Suppressor macrophage (primary cell): ENCODE measurements around the gene BEGAIN.

Experiments
- DNase-seq, 4 experiments: peaks; one replicate each; pipeline ENCODE4 v3.0.0-alpha.2; 2020 to 2022
- total RNA-seq, 17 experiments: gene quantifications; one replicate each; lab custom pipeline; 2026; ENCODE audit warnings: mixed read lengths in 6 of 17, inconsistent platforms in 3 of 17; lab: John Stamatoyannopoulos, UW

The BEGAIN gene, protein sequence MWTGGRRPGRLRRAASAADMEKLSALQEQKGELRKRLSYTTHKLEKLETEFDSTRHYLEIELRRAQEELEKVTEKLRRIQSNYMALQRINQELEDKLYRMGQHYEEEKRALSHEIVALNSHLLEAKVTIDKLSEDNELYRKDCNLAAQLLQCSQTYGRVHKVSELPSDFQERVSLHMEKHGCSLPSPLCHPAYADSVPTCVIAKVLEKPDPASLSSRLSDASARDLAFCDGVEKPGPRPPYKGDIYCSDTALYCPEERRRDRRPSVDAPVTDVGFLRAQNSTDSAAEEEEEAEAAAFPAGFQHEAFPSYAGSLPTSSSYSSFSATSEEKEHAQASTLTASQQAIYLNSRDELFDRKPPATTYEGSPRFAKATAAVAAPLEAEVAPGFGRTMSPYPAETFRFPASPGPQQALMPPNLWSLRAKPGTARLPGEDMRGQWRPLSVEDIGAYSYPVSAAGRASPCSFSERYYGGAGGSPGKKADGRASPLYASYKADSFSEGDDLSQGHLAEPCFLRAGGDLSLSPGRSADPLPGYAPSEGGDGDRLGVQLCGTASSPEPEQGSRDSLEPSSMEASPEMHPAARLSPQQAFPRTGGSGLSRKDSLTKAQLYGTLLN
- total RNA-seq, result 0.14 to 3.9 (median 0.66) reads per million in 17 experiments

DNA sequence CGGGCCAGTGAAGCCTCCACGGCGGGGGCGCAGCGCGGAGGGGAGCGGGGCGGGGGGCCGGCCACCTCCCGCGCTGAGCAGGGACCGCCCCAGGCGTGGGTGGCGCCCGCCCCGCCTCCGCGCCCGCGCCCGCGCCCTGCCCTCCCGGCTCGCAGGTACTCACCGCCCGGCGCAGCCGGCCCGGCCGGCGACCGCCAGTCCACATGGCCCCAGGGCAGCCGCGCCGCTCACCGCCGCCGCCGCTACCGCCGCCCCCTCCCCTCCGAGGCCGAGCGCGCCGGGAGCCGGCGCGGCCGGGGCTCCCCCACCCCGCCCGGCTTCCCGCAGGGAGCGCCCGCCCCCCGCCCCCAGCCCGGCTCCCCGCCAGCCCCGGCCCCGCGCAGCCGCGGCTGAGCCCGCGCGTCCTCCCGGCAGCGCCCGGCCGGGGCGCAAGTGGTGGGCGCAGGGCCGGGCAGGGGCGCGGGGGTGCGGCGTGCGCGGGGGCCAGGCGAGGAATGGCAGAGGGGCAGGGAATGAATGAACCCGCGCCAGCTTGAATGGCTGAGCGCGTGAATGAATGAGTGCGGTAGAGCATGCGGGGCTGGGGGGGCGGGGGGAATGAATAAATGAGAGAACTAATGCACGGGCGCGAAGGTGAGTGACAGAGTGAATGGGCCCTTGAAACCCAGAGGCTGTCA, at the start of gene BEGAIN:
Gene BEGAIN, minus strand, starts transcription at position 332 of the 677 bp plus-strand sequence. Its CDS starts 127 bp downstream, at position 205.
- no peak for DNase-seq

DNA sequence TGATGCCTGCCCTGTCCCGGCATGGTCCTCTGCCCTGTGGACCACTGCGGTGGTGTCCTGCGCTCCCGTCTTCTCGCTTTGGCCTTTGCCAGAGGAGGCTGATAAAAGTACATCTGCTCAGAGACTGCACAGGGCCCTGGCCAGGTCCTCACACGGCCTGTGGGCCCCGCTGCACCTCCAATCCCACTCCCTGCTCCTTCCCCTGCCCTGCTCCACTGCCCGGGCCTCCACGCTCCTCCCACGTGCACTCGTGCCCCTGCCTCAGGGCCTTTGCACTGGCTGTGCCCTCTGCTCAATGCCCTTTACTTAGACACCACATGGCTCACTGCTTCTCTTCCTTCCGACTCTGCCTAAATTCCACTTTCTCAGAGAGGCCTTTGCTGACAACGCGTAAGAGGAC, 49.3 kb upstream of the BEGAIN start:
- no peak for DNase-seq

DNA sequence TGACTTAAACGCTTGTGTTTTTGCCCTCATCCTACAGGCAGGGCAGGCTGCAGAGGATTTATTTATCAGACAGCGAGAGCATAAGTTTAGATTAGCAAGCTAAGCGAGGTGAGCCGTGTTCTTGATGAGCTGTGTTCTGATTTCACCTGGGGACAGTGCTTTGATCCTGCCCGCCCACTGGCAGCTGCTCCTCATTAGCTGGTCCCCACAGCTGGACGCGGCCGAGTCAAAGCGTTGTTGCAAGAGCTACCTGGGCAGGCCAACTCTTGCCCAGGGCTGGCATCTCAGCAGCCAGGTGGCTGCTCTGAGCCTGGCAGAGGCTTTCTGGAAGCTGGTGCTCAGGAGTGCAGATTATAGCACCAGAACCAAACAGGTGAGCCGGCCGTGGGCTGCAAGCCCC, 46.8 kb upstream of the BEGAIN start:
- no peak for DNase-seq

DNA sequence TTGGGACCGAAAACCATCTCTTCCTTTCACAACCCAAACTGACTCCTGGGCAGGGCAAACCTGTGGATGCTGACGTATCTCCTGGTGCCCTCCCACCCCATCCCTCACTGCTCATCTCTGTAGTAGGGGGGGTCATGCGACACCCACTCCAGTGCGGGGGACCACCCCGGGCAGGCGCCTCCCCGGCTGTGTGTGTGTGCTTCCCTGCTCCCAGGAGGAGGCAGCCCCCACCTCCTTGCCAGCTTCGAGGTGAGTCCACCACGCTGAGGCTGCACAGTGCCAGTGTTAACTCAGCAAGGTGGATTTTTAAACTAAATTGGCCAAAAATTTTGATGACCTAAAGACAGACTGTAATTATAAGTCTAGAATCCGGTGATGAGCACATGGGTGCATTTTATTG, 46.2 kb upstream of the BEGAIN start:
- DNase-seq, result no peak

DNA sequence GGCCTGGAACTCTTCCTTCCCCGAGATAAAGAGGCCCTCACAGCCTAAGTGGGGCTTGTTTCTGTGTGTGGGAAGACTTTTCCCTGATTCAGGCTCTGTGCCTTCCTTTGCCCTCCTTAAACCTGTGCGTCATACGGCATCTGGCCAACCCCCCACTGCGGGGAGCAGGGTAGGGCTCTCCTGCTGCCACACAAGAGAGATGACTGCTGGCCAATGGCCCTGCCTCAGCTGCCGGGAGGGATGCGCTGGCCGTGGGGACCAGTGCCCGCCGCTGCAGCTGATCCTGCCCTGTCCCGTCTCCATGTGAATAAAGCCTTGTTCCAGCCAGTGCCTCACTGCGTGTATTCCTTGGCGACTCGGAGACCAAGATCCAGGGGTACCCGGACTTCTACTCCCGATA, 42.5 kb upstream of the BEGAIN start:
- no peak for DNase-seq

DNA sequence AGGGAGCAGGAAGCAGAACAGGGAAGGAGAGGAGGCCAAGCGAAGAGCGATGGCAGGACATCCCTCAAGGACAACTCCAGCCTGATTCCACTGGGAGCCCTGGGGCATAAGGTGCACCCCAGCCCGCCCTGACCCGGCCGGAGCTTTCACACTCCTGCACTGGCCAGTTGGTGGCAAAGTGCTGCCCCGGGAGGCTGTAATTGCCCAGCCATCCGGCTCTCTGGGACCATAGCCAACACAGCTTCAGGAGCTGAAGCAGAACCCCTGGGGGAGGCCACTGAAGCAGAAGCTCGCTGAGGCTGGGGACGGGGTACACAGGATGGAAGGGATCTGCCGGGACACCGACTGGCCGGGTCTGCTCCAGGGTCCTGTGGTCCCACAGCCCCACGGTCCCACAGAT, 41.9 kb upstream of the BEGAIN start:
- no peak for DNase-seq

DNA sequence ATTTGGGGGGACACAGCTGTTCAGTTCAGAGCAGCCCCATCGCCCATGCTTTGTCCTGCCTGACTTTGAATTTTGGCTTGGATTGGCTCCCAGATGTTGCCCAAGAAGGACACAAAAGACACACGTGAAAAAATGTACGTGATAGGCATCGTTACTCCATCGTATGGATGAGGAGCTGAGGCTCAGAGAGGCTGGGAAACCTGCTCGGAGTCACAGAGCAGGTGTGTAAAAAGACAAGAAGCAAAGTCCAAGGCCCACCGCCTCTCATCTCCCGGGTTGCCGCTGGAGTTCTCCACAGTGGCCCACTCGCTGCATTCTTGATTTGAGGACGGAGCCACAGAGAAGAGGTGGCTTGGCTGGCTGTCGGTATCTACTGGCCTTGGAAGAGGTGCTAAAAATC, 41.0 kb upstream of the BEGAIN start:
- no peak for DNase-seq

DNA sequence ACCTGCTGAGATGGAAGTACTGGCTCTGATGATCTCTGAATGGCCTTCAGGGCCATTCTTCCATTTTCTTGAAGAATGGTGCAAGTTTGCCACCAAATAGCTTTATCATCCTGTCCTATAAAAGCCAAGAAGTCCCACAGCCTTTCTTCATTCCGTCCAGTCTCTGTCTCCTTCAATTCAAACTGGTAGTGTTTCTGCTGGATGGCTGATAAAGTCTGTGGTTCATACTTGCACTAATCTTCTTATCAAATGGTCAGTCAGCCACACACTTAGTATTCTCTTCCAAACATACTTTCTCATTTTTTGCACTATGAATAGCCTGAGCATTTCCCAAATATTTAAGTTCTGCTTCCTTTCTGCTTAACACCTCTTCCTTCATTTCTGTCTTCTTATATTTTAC, 39.4 kb upstream of the BEGAIN start:
- DNase-seq, result no peak

DNA sequence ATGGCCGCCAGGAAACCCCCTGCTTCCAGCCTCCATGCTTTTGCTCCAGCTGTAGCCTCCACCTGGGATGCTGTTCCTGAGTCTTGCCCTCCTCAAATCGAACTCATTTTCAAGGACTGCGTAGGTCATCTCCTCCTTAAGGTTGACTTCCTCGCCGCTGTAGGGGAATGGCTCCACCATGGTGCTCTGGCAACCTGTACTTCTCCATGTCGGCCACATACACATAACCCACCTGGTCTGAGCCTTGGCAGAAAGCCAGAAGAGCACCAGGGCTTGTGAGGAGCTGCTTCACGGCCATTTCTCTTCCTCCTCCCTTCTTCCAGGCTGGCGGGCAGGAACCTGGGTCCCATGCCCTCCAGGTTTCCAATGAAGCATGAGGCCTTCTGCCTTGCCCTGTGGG, 36.7 kb upstream of the BEGAIN start:
- no peak for DNase-seq

DNA sequence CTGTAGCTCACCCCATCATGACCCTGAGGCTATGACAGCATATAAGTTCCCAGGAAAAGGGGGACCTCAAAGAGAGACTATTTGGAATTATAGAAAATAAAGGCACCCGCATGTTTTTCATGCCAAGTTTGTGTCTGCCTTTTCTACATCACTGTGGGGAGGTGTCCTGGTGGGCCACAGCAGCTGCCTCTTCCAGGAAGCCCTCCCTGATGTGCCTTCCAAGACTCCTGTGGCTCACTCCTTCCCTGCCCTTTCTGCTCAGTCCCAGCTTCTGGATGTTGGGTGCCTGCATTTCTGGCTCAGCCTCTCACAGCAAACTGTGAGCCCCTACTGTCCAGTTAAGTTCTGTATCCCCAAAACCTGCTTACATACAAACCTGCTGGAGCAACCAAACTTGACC, 36.3 kb upstream of the BEGAIN start:
- no peak for DNase-seq

DNA sequence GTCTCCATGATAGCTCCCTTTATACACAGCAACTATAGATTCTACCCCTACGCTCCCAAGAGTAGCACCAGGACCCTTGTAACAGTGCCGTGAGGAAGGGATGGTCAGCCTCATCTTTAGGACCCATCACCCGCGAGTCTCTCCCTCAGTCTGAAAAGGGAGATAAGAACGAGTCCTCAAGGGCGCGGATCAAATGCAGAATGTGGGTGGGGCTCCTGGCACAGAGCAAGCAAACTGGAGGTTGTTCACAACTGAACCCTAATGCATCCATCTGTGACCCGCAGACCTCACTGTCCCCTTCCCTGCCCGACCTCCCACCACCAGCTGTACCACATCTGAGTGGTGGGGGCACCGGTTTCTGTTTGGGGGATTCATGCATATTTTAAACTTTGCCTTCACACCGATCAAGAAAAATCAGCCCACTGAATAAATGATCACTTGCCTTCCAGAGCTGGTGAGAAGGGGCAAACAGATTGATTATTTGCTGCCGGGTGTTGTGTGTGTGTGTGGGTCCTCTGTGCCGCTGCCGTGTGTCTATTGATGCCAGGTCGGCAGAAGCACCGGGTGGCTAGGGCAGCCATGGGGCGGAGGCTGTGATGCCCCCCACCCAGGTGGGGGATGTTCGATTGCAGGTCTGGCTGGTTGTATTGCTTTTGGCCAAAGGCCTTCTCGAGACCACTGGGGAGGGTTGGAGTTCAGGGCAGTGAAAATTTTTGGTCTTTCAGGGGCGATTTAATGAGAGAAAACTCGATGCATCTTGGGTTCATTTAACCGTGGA, 35.7 kb upstream of the BEGAIN start:
- no peak for DNase-seq

DNA sequence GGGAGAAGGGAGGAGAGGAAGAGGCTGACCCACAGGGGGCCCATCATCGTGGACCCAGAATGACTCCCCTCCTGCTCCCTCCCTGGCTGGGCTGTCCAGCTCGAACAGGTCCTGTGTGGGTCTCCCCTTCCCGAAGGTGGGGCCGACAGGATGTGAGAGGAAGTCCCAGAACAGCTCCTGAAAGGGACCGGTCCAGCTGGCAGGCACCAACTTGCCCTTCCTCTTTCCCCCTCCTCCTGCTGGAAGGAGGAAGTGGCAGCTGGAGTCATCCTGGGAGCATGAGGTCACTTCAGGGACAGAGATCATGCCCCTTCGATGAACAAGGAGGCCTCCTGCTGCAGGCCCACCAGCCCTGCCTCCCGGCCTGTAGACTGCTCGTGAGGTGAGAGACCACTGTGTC, 35.0 kb upstream of the BEGAIN start:
- DNase-seq, result peak; percentile 75 to 87 (median 86)

DNA sequence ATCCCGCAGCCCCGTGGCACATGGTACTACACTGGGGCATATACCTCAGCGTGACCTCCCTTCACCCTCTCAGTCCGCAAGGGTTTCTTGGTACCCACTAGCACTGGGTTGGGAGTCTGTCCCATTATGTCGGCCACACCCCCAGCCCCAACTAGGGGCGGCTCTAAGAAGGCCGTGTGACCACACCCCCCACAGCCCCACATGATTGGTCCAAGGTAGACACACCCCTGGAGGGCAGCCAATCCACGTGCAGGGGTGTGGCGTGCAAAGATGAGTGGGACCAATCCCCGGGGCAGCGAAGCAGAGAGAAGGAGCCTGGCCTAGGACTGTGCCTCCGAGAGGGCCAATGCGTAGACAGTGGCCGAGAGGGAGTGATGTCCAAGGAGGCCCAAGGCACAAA, 34.6 kb upstream of the BEGAIN start:
- DNase-seq, result no peak

DNA sequence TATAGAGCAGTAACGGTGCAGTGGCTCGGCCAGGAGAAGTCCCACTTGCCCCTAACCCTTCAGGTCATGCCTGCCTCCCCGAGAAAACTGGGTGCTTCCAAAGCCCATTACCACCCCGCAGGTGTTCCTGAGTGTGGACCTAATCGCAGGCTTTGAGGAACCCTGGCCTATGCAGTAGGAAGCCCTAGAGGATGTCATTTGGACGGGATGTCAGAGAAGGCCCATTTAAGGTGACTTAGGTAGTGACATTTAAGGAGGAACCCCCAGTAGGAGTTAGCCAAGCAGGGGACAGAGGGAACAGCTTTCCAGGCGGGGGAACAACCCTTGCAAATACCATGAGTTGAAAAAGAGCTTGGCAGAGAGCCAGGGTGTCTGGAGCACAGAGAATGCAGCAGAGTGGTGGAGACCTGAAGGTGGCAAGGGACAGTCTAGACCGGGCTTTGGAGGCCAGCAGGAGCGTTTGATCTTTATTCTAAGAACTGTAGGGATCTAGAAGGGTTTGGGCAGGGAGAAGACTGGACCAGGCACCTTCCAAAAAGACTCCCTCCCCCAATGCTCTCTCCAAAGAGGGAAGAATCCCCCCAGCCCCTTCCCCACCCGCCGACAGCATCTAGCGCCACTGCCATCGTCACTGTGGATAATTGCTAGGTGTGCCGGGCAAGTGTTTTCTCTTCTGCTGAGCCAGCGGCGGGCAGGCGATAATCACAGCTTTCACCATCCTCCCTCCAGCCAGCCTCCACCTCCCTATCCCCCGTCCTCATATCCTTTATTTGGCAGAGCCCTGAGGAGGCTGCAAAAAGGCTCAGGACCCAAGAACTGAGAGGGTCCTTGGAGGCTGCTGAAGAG, 33.3 kb upstream of the BEGAIN start:
- DNase-seq, result no peak

DNA sequence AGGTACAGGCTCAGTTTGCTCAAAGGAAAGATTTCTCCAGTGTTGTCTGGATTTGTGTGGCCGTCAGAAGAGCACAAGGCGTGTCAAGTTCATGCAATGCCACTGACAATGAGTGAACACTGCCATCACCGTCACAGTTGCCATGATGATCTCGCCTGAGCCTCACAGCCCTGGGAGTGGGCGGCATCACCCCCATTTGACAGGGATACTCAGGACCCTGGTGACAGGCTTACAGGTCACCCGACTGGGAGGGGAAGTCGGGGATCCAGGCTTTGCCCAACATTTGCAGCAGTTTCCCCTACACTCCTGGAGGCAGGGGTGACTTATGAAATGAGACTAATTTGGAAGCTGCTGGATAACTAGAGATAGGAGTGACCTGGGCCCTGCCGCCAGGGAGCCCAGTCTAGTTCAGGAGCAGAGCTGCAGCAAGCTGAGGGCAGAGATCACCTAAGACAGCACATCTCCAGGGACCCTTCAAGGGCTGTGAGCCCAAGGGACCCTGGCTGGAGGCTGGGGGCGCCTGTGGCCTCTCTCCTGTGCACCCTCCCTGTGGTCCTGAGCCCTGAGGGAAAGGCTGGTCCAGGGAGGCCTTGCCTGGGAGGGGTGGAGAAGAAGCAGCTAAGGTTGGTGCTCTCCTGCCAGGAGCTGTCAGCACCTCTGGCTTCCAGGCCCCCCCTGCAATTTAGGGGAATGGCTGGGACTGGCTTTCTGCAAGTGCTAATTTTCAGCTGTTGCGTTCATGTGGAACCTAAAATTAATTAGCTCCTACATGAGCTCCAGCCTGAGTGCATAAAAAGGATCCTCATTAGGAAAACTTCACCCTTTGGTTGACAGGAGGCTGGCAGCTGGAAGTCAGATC, 32.4 kb upstream of the BEGAIN start:
- DNase-seq, result peak; percentile 78 to 93 (median 84)

DNA sequence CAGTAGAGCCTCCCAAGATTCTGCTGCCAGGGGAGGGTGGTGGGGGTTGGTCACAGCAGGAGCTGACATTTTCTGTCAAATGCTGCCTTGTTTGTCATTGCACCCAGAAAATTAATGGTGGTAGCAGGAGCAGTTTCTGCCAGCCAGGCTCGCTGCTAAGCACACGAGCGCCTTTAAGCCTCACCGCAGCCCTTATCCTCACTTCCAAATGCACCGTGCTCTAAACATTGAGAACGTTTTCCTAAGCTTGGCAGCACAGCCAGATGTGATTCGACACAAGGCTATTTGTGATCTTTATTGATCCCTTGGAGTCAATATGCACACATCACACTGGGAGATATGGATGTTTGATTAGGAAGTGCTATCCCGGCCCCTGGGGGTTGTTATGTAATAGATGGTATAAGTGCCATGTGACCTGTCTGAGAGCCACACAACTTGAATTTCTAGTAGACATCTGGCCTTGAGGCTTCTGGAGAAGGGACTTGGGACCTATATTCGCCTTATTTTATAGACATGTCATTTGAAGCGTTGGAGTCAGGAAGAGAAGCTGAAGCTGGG, 31.6 kb upstream of the BEGAIN start:
- DNase-seq, result peak in 1 of 4 experiments; percentile 29

DNA sequence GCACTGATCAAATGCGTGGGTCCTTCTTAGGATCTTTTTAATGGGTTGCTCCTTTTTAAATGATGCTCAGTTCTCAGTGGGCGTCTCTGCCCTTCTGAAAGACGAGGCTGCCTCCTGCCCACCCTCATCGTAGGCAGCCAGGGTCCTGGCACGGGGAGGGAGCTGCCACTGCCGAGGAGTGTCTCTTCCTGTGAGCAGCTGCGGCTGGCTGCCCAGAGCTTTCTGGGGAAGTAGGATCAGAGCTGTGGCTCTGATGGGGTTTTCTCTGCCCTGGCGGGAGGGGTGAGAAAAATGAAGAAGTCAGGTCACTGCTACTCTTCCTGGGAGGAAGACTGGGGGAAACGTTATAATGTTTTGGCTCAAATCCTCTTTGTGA, 31.1 kb upstream of the BEGAIN start:
- peak; percentile 80 to 88 (median 88) for DNase-seq

DNA sequence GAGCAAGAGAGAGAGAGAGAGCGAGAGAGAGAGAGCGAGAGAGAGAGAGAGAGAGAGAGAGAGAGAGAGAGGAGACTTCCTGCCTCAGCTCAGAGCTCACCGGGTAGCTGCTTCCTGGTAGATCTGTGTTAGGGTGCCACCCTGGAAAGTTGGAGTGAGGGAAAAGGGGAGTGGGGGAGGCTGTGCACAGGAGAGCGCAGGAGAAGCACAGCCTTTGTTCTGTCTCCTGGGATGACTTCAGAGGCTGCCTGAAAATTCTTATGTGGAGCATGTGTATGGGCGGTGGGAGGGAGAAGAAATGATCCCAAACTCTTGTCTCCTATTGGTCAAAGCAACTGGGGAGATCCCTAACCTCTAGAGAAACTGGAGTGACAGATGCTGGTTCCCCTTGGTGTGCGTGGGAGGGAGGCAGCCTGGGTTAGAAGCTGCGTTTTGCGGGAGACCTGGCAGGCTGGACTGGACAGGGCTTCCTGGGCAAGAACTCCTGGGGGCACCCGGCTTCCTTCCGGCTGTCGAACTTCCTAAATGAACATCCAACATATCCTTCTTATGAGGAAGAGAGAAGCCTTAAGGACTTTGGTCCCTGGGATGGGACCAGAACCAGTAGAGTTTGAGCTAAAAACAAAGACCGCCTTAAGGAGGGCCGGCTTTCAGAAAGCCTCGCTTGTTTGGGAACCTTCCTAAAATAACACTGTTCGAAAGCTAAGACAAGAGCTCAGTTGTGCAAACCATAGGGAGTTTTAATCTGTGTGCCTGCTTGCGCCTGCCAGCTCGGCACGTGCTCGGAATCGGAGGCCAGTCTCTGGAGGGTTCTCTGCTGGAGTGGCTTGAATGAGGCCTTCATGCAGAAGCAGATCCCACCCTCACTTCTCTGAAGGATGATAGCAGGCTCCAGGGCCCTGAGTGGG, 30.4 kb upstream of the BEGAIN start:
- DNase-seq, result peak; percentile 55 to 79 (median 79)

DNA sequence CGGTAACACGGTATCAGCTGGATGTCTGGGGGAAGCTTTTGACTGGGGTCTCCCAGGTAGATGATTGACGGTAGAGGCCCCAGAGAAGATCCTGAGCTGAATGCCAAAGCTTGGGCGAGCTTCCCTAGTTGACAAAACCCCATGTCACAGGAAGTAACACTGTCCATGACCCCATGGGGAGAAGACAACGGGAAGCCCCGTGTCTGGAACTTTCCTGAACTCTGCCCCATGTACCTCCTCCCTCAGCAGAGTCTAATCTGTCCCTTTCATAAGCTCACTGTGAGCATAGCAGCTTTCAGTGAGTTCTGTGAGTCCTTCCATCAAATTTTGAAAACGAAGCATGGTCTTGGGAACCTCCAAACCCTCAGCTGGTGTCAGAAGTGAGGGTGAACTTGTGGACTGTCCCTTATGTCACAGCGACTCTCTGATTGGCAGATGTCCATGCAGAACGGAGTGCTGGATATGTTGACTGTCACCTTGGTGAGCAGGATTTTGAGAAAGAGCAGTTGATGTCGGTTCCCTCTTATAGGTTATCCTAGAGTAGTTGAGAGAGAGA, 29.7 kb upstream of the BEGAIN start:
- DNase-seq, result peak; percentile 24 to 55 (median 50)
